ENCODE data around the gene NOSIP.

- no peak for TF ChIP-seq CTCF (IDR thresholded peaks at IDR 0.05)
- no peak for TF ChIP-seq POLR2A (IDR thresholded peaks at IDR 0.05)
Observed at GRCh38 chr19:49594157-49594992, 14.0 kb upstream of the NOSIP start.
